HEK293 (cell line): ENCODE results near the gene CNPY2.

Source experiments
- KLF9 ChIP-seq: fragments of 450-650 bp; formaldehyde crosslinking; IDR thresholded peaks from 2 replicates; pipeline ENCODE4 v1.5.1; 2016; ENCODE audit warnings: missing biosample characterization, missing genetic modification characterization, low read depth
- ZBTB1 ChIP-seq: fragments of 450-650 bp; formaldehyde crosslinking; IDR thresholded peaks from 2 replicates; pipeline ENCODE4 v1.5.1; 2016; ENCODE audit warnings: missing biosample characterization, missing genetic modification characterization
- ZNF248 ChIP-seq: fragments of 450-650 bp; formaldehyde crosslinking; IDR thresholded peaks from 2 replicates; pipeline ENCODE4 v1.5.1; 2017; ENCODE audit warnings: missing biosample characterization, missing genetic modification characterization
- ZNF302 ChIP-seq: fragments of 450-650 bp; formaldehyde crosslinking; IDR thresholded peaks from 2 replicates; pipeline ENCODE4 v1.5.1; 2016; ENCODE audit warnings: missing biosample characterization, missing genetic modification characterization, low read depth
- TF ChIP-seq, protein P1 (sequence below): fragments of 450-650 bp; formaldehyde crosslinking; IDR thresholded peaks from 2 replicates; pipeline ENCODE4 v1.5.1; 2016; ENCODE audit warnings: missing biosample characterization, missing genetic modification characterization

DNA sequence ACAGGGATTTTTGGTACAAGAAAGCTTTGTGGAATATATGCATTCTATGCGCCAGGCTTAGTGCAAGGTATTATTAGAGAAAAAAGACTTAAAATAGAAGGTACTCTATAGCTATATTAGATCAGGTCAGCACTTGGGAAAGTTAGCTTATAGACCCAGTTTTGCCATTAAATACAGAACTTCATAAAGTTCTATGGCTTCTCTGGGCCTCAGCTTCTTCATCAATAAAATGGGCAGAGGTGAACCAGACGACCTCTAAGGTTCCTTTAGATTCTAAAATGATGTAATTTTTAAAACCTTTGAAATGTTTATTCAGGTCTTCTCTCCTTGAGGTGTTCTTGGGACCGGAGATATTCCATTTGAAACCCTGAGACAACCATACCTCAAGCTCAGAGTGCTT, 7.1 kb downstream of the CNPY2 start:
- no peak for TF ChIP-seq ZBTB1 (tag by site-specific recombination)
- TF ChIP-seq, protein P1, sequence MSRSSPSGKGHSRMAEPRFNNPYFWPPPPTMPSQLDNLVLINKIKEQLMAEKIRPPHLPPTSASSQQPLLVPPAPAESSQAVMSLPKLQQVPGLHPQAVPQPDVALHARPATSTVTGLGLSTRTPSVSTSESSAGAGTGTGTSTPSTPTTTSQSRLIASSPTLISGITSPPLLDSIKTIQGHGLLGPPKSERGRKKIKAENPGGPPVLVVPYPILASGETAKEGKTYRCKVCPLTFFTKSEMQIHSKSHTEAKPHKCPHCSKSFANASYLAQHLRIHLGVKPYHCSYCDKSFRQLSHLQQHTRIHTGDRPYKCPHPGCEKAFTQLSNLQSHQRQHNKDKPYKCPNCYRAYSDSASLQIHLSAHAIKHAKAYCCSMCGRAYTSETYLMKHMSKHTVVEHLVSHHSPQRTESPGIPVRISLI (tag by site-specific recombination), result no peak
- TF ChIP-seq ZNF248 (tag by site-specific recombination), result no peak
- no peak for TF ChIP-seq KLF9 (tag by site-specific recombination)
- TF ChIP-seq ZNF302, result no peak
